ENCODE measurements around the gene SERPINB8.
"Not testable (repeated sequence)": the region's sequence is repeated elsewhere in the genome, so short reads cannot be mapped to it uniquely, and the experiment has no call there.

The SERPINB8 gene

DNA sequence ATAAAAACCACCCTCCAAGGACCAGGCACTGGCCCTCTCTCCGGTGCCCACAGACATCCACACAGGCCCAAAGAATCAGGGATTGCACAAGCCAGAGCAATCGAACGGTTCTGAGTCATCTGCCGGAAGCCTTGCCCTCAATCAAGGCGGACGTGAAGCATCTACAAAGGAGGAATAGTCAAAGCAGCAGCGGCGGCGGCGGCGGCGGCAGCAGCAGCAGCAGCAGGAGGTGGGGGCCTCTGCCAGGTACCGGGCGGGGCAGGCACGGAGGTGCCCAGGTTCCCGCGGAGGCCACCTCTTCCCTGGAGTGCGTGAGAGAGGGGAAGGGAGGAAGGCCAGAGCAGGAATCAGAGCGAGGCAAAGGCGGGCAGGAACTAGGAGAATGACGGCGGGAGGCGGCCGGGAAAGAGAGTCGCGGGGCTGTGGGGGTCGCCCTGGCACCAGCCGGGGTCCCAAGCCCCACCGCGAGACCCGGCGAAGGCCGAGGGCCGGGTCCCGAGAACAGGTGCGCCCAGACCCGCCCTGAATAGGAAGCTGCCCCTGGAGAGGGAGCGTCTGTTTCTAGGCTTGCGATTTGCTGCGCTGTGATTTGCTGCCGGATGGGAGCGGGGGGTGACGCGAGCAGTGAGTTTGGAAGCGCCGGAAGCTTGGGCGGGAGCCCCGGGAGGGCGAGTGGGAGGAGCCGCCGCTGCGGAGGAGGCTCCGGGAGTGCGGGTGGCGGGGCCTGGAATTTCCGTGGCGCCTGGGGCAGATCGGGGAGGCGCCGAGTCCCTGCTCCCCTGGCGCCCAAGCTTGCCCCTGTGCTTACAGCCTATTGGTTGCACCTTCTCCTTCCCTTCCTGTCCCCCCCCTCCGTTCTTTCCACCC is at the start of gene SERPINB8:
Gene SERPINB8 (plus strand): TSS at position 140 of the 867 bp plus-strand sequence. CDS start 8,228 bp downstream, outside the sequence.
- peak; percentile 58 for DNase-seq (ENCODE audit: low read depth)

GRCh38 chr18:63922049-63922448 is 47.8 kb upstream of the SERPINB8 start:
- DNase-seq (ENCODE audit: low read depth), result no peak

DNA sequence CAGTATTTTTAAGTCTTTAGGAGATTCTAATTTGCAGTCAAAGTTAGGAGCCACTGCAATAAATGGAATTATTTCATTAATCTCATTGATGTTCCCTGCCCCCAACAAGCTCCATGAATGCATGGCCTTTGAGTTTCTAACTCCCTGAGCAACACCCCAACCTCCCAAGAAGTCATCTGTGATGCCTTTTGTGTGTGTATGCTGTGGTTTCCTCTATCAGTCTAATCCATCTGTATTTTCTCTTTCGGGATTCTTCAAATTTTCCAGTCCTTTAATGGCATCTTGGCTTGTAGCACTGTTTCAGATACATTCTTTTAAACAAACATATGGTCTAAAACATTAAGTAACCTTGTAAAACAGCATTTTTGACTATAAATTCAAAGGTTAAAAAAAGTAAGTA is 45.3 kb upstream of the SERPINB8 start:
- DNase-seq (ENCODE audit: low read depth), result no peak

GRCh38 chr18:63928331-63928730 is 41.5 kb upstream of the SERPINB8 start:
- no peak for DNase-seq (ENCODE audit: low read depth)

DNA sequence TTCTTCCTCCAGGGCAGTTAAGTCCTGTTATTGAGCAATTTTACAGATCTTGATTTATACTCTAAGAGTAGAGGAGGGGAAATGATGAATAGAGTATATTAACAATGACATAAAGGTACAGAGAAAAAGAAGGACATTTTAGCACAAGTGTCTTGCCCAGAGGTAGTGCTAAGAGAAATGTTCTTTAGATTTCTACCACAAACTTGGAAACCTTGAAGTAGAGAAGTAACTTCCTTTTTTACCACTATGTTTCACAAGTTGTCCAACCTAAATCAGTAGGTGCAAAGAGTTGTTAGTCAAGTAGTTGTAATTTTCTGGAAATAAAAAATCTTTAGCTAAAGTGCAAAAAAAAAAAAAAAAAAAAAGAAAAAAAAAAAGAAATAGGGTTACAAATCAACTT is 40.5 kb upstream of the SERPINB8 start:
- DNase-seq (ENCODE audit: low read depth), result not testable (repeated sequence)

- DNase-seq (ENCODE audit: low read depth), result no peak
Observed at GRCh38 chr18:63930773-63931354, 39.0 kb upstream of the SERPINB8 start.

DNA sequence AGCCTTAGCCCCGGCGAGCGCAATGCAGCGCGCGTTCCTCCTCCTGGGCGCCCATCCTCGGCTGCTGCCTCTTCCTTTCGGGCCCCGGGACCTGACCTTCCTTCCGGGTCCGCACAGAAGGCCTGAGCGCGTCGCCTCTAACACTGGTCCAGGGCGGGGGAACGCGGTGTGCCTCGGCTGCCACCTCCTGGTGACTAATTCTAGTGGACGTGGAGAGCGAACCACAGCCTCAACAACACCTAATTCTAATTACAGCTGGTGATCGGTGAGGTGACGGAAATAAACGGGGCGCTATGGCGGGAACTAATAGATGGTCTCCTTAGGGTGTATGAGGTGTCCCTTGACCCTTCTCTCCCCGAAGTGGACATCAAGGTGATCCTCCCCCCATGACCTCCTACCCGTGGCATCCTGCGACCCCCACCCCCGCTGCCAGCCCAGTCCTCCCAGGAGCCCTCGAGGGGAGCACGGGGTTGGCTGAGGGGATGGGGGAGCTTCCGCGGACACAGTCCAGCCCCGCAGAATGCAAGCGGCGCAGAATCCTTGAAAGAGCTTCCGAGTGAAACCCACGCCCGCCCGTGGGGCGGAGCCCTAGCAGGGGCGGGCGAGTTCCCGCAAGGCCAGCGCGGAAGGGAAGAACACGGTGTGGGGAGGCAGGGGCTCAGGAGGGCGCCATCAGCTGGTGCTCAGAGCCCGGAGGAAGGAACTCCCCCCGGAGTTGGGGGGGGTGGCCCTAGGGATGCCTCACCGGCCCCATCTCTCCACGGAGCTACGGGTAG is 33.5 kb upstream of the SERPINB8 start:
- DNase-seq (ENCODE audit: low read depth), result peak; percentile 24

GRCh38 chr18:63936932-63937393 is 32.9 kb upstream of the SERPINB8 start:
- no peak for DNase-seq (ENCODE audit: low read depth)

DNA sequence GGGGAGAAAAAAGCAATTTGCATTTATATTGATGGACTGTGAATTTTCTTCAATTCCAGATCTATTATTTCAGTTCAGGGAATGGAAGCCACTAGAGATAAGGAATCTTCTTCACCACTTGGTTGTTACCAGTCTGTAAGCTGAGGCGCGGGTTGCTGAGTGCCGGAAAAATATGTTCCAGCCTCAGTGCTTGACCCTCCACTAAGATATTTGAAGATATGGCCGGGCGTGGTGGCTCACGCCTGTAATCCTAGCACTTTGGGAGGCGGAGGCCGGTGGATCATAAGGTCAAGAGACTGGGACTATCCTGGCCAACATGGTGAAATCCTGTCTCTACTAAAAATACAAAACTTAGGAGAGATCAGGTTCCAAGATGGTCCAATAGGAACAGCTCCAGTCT is 29.9 kb upstream of the SERPINB8 start:
- no peak for DNase-seq (ENCODE audit: low read depth)

DNA sequence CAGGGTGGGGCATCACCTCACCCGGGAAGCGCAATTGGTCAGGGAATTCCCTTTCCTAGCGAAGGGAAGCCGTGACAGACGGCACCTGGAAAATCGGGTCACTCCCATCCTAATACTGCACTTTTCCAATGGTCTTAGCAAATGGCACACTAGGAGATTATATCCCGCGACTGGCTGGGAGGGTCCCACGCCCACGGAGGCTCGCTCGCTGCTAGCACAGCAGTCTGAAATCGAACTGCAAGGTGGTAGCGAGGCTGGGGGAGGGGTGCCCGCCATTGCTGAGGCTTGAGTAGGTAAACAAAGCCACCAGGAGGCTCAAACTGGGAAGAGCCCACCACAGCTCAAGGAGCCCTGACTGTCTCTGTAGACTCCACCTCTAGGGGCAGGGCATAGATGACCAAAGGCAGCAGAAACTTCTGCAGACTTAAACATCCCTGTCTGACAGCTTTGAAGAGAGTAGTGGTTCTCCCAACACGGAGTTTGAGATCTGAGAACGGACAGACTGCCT is 29.3 kb upstream of the SERPINB8 start:
- DNase-seq (ENCODE audit: low read depth), result not testable (repeated sequence)

DNA sequence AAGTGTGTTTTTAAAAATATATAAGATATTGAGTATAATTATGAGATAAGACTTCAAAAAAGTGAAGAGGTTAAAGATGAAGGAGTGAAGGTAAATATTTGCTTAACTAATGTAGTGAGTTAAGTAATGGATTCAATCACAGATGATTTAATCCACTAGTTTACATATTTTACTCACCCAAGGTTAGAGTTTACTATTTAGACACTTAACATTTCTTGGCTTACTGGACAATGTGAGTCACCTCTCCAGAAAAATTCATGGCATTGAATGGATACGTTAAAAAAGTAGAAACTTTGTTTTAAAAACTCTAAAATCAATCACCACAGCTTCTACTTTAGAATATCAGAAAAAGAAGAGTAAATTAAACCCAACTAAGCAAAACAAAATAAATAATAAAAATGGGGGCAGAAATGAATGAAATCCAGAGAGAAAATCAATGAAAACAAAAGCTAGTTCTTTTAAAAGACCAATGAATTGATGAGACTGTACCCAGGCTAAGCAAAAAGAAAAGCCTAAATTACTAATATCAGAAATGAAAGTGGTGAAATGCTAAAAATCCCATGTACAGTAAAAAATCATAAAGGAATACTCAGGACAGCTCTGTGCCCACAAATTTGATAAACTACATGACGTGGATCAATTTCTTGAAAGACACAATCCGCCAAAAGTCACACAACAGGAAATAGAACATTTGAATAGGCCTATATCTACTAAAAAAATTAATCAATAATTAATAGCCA is 22.7 kb upstream of the SERPINB8 start:
- no peak for DNase-seq (ENCODE audit: low read depth)

GRCh38 chr18:63949068-63949737 is 20.7 kb upstream of the SERPINB8 start, which contains the start of gene HMSD:
Gene HMSD, plus strand, starts transcription at chr18:63949301. Its CDS starts 4,155 bp downstream, at chr18:63953456.
- peak; percentile 33 for DNase-seq (ENCODE audit: low read depth)

- no peak for DNase-seq (ENCODE audit: low read depth)
Observed at GRCh38 chr18:63951302-63951705, 18.6 kb upstream of the SERPINB8 start.

- no peak for DNase-seq (ENCODE audit: low read depth)
Observed at GRCh38 chr18:63953811-63954210, 16.1 kb upstream of the SERPINB8 start.

DNA sequence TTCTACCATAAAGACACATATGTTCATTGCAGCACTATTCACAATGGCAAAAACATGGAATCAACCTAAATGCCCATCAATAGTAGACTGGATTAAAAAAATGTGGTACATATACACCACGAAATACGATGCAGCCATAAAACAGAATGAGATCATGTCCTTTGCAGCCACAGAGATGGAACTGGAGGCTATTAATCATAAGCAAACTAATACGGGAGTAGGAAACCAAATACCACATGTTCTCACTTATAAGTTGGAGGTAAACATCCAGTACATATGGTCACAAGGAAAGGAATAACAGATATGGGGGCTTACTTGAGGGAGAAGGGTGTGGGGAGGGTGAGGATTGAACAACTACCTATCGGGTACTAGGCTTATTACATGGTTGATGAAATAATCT is 13.1 kb upstream of the SERPINB8 start:
- DNase-seq (ENCODE audit: low read depth), result no peak

DNA sequence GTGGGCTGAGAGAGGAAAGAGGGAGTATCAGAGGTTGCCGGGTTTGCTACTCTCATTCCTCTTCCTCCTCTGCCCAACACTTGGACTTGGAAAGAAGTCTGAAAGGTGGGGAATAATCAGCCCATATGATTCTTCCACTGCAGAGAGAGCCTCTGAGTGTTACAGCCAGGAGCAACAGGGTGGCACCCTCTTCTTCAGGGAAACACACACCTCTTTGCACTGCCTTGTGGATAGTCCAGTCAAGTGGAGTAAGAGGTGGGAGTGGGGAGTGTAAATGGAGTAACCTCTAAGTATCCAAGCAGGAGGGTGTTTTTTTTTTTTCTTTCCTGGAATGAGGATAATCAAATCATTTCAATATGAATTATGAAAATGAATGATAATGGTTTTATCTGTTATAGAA is 9.0 kb upstream of the SERPINB8 start:
- no peak for DNase-seq (ENCODE audit: low read depth)

- DNase-seq (ENCODE audit: low read depth), result no peak
Observed at GRCh38 chr18:63961435-63961980, 8.4 kb upstream of the SERPINB8 start.

GRCh38 chr18:63962137-63962536 is 7.7 kb upstream of the SERPINB8 start:
- no peak for DNase-seq (ENCODE audit: low read depth)

DNA sequence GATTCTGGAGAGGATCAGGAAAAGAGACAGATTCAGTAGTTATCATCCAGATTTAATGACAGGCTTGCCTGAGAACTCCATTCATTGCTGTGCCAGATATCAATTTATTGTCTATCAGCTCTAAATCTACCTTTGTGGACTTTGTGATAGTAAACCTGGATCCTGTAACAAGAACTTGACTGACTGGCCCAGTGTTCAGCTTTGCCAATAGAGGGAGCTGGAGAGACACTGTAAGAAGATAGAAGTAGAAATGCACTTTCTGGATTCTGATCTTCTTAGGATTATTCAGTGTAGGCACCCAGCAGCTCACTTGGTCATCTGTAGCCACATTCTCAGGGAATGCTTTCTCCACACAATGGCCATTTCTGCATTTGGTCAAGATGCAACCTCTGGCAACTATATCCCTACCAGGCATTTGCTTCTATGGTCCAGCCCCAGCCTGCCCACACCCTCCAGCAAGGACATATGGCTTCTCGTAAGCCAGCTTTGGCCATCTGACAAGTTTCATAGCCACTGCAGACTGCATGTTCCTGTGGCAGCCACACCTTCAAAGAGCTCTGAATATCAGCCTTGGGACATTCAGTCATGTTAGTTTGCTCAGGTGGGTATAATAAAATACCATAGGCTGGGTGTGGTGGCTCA is 6.1 kb upstream of the SERPINB8 start:
- DNase-seq (ENCODE audit: low read depth), result no peak

DNA sequence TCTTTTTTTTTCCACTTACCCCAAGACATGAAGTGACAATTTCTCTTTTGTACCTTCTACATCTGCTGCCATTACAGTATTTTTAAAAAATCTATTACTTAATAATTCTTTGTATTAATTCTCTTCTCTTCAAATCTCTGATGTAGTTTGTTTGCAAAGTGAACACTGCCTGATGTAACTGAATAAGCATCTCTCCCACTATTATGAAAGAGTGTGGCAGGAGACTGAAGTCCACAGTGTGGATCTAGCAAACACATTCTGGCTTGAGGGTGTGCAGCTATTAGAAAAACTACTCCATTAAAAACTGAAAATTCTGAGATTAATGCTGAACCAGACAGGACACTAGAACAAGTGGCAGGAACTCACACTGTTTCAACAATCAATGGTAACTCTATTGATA is 5.0 kb upstream of the SERPINB8 start:
- DNase-seq (ENCODE audit: low read depth), result no peak
